HEK293 (cell line): Measurements from ENCODE around the gene TMEM134.

Experiments
- GLIS1 ChIP-seq: fragments of 450-650 bp; formaldehyde crosslinking; IDR thresholded peaks from 2 replicates; pipeline ENCODE4 v1.5.1; 2016; ENCODE audit warnings: missing biosample characterization, missing genetic modification characterization
- ZNF292 ChIP-seq: fragments of 450-650 bp; formaldehyde crosslinking; IDR thresholded peaks from 2 replicates; pipeline ENCODE4 v1.5.1; 2016; ENCODE audit warnings: low read depth, missing biosample characterization, missing genetic modification characterization, borderline replicate concordance
- ZNF660 ChIP-seq: fragments of 450-650 bp; IDR thresholded peaks from 2 replicates; pipeline ENCODE4 v1.5.1; 2018; ENCODE audit warnings: missing biosample characterization, mild to moderate bottlenecking, missing genetic modification characterization
- TF ChIP-seq, protein P1 (sequence below): fragments of 450-650 bp; formaldehyde crosslinking; IDR thresholded peaks from 2 replicates; pipeline ENCODE4 v1.5.1; 2016; ENCODE audit warnings: missing biosample characterization, missing genetic modification characterization

DNA sequence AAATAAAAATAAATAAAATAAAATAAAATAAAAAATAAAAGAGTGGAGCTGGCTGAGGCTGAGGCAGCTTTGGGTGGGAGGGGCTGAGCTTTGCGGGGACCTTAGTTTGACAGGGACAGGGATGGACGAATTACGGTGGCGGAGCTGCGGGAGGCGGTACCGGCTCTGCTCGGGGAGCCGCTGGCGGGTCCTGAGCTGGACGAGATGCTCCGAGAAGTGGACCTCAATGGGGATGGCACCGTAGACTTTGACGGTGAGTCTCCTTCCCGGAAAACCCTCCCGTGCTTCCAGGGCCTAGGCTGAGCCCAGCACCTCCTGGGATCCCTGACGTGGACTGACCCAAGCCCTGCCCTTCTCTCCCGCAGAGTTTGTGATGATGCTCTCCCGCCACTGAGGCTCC is 10.8 kb downstream of the TMEM134 start:
- no peak for TF ChIP-seq ZNF292
- TF ChIP-seq, protein P1, sequence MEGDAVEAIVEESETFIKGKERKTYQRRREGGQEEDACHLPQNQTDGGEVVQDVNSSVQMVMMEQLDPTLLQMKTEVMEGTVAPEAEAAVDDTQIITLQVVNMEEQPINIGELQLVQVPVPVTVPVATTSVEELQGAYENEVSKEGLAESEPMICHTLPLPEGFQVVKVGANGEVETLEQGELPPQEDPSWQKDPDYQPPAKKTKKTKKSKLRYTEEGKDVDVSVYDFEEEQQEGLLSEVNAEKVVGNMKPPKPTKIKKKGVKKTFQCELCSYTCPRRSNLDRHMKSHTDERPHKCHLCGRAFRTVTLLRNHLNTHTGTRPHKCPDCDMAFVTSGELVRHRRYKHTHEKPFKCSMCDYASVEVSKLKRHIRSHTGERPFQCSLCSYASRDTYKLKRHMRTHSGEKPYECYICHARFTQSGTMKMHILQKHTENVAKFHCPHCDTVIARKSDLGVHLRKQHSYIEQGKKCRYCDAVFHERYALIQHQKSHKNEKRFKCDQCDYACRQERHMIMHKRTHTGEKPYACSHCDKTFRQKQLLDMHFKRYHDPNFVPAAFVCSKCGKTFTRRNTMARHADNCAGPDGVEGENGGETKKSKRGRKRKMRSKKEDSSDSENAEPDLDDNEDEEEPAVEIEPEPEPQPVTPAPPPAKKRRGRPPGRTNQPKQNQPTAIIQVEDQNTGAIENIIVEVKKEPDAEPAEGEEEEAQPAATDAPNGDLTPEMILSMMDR (tag by site-specific recombination), result no peak
- no peak for TF ChIP-seq ZNF660 (tag by site-specific recombination)
- no peak for TF ChIP-seq GLIS1 (tag by site-specific recombination)
